ENCODE results near the gene SLC35F1.

Gene SLC35F1

DNA sequence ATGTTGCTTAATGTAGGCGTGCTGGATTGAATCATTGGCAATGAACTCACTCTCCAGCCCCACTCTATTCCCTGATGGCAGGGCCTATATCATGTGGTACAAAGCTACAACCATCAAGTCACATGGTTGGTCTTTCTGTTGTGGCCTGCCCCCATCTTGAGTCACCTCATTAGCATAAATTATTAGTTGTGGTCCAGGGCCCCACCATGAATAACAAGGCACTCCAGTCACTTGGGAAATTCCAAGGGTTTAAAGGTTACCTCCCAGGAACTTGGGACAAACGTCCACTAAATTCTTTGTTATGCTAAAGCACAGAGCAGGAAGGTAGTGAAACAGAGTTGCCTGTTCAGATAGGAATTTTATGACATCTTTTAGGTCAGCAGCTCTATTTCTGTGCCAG lies 193.7 kb downstream of the SLC35F1 start:
- H3K4me1 ChIP-seq (ENCODE audit: control insufficient read depth, insufficient read depth, low read length) = no peaks in the 10 kb centered on the region
- POLR2A ChIA-PET = no interaction called here
- no peaks in the 10 kb centered on the region for H3K36me3 ChIP-seq (ENCODE audit: control insufficient read depth in 2 of 2, insufficient read depth in 1 of 2, low read length in 2 of 2)
- no peak overlapping the region for H3K27ac ChIP-seq (ENCODE audit: extremely low read depth, low read depth, low read length)
- H3K4me3 ChIP-seq (ENCODE audit: low read depth, low read length) = no peak overlapping the region
- H3K9me3 ChIP-seq (ENCODE audit: control insufficient read depth, insufficient read depth, low read depth, low read length) = no peaks in the 10 kb centered on the region
- CTCF ChIA-PET = interaction anchor here (2.2 kb wide), 1 partner anchor 20 kb away, joined by 7 read pairs; no protein-coding TSS in a partner anchor
- TF ChIP-seq WT1 (tag by site-specific recombination; IDR thresholded peaks at IDR 0.05) (no peak), YY2 (tag by site-specific recombination; IDR thresholded peaks at IDR 0.05) (no peak), ZNF549 (tag by site-specific recombination; IDR thresholded peaks at IDR 0.05) (no peak), ZNF37A (tag by site-specific recombination; IDR thresholded peaks at IDR 0.05) (no peak), ZNF354C (tag by site-specific recombination; IDR thresholded peaks at IDR 0.05; ENCODE audit: borderline replicate concordance, low read depth) (no peak), EGR2 (tag by site-specific recombination; IDR thresholded peaks at IDR 0.05; ENCODE audit: low read depth) (no peak), ZNF830 (tag by site-specific recombination; IDR thresholded peaks at IDR 0.05; ENCODE audit: low read depth) (no peak), MYNN (tag by site-specific recombination; IDR thresholded peaks at IDR 0.05; ENCODE audit: borderline replicate concordance) (no peak)
- TF ChIP-seq, protein P1, sequence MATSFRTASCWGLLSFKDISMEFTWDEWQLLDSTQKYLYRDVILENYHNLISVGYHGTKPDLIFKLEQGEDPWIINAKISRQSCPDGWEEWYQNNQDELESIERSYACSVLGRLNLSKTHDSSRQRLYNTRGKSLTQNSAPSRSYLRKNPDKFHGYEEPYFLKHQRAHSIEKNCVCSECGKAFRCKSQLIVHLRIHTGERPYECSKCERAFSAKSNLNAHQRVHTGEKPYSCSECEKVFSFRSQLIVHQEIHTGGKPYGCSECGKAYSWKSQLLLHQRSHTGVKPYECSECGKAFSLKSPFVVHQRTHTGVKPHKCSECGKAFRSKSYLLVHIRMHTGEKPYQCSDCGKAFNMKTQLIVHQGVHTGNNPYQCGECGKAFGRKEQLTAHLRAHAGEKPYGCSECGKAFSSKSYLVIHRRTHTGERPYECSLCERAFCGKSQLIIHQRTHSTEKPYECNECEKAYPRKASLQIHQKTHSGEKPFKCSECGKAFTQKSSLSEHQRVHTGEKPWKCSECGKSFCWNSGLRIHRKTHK (tag by site-specific recombination; IDR thresholded peaks at IDR 0.05) = no peak

DNA sequence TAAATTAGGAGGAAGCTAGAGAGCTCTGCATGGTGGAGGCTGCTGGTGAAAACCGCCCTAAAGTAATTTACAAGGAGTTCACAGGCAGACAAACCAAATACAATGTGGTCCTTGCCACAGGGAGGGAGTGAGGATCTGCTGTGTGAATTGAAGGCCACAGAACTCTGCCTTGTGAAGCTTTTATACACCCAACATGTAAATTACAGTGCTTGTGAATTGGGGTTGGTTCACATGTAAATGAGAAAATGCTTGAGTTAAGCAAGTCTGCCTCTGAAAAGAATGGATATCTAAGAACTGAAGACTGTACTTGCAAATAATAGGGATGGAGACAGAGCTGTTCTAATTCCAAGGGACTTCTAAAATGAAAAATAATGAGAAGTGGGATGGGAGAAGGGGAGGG lies 194.2 kb downstream of the SLC35F1 start:
- no peak overlapping the region for H3K4me3 ChIP-seq (ENCODE audit: low read depth, low read length)
- CTCF ChIA-PET = interaction anchor here (1.0 to 2.2 kb wide), 3 partner anchors 14 to 119 kb away, joined by 3 to 7 read pairs (median 4); no protein-coding TSS in a partner anchor
- no peak overlapping the region for H3K27ac ChIP-seq (ENCODE audit: extremely low read depth, low read depth, low read length)
- H3K36me3 ChIP-seq (ENCODE audit: control insufficient read depth in 2 of 2, insufficient read depth in 1 of 2, low read length in 2 of 2) = no peaks in the 10 kb centered on the region
- TF ChIP-seq ZNF501 (tag by site-specific recombination; IDR thresholded peaks at IDR 0.05) (no peak), SCRT2 (tag by site-specific recombination; IDR thresholded peaks at IDR 0.05) (no peak), KLF9 (tag by site-specific recombination; IDR thresholded peaks at IDR 0.05; ENCODE audit: low read depth) (no peak), ZNF341 (tag by site-specific recombination; IDR thresholded peaks at IDR 0.05; ENCODE audit: low read depth) (no peak), ZNF610 (tag by site-specific recombination; IDR thresholded peaks at IDR 0.05; ENCODE audit: borderline replicate concordance) (no peak), ZNF302 (tag by site-specific recombination; IDR thresholded peaks at IDR 0.05; ENCODE audit: low read depth) (no peak), ZFP41 (tag by site-specific recombination; IDR thresholded peaks at IDR 0.05; ENCODE audit: borderline replicate concordance) (no peak), ZNF555 (tag by site-specific recombination; conservative IDR thresholded peaks at IDR 0.05) (no peak), ZNF266 (tag by site-specific recombination; IDR thresholded peaks at IDR 0.05; ENCODE audit: low read depth) (no peak), ZNF211 (tag by site-specific recombination; IDR thresholded peaks at IDR 0.05; ENCODE audit: low read depth) (no peak), ZNF274 (IDR thresholded peaks at IDR 0.05; ENCODE audit: low read length) (no peak), ZNF274 (tag by site-specific recombination; IDR thresholded peaks at IDR 0.05; ENCODE audit: borderline replicate concordance) (no peak), ZNF174 (tag by site-specific recombination; IDR thresholded peaks at IDR 0.05) (no peak), ZFP37 (tag by site-specific recombination; IDR thresholded peaks at IDR 0.05) (no peak), ZNF184 (tag by site-specific recombination; IDR thresholded peaks at IDR 0.05) (no peak), ZBTB17 (tag by site-specific recombination; IDR thresholded peaks at IDR 0.05) (no peak)
- TF ChIP-seq, protein P2, sequence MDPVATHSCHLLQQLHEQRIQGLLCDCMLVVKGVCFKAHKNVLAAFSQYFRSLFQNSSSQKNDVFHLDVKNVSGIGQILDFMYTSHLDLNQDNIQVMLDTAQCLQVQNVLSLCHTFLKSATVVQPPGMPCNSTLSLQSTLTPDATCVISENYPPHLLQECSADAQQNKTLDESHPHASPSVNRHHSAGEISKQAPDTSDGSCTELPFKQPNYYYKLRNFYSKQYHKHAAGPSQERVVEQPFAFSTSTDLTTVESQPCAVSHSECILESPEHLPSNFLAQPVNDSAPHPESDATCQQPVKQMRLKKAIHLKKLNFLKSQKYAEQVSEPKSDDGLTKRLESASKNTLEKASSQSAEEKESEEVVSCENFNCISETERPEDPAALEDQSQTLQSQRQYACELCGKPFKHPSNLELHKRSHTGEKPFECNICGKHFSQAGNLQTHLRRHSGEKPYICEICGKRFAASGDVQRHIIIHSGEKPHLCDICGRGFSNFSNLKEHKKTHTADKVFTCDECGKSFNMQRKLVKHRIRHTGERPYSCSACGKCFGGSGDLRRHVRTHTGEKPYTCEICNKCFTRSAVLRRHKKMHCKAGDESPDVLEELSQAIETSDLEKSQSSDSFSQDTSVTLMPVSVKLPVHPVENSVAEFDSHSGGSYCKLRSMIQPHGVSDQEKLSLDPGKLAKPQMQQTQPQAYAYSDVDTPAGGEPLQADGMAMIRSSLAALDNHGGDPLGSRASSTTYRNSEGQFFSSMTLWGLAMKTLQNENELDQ (tag by site-specific recombination; IDR thresholded peaks at IDR 0.05; ENCODE audit: low read depth) = no peak
- TF ChIP-seq, protein P3, sequence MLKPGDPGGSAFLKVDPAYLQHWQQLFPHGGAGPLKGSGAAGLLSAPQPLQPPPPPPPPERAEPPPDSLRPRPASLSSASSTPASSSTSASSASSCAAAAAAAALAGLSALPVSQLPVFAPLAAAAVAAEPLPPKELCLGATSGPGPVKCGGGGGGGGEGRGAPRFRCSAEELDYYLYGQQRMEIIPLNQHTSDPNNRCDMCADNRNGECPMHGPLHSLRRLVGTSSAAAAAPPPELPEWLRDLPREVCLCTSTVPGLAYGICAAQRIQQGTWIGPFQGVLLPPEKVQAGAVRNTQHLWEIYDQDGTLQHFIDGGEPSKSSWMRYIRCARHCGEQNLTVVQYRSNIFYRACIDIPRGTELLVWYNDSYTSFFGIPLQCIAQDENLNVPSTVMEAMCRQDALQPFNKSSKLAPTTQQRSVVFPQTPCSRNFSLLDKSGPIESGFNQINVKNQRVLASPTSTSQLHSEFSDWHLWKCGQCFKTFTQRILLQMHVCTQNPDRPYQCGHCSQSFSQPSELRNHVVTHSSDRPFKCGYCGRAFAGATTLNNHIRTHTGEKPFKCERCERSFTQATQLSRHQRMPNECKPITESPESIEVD (tag by site-specific recombination; IDR thresholded peaks at IDR 0.05) = no peak
- no peaks in the 10 kb centered on the region for H3K9me3 ChIP-seq (ENCODE audit: control insufficient read depth, insufficient read depth, low read depth, low read length)
- no peaks in the 10 kb centered on the region for H3K4me1 ChIP-seq (ENCODE audit: control insufficient read depth, insufficient read depth, low read length)
- POLR2A ChIA-PET = no interaction called here
